ENCODE measurements around the gene SOX18.

Gene SOX18

DNA sequence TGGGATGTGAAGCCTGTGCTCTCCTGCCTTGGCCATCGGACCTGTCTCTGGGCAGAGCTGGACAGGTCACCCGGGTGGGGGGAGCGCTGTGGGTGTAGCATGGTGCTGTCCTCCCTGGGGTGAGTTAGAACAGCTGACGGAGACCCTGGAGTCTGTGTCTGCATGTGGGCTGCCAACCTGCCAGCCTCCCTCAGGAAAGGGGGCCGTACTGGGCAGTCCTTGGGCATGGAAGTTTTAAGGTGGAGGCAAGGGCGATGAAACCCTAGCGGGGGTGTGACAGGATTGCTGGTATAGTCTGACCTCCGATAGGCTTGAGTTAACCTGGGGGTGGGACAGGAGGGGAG lies 2.4 kb downstream of the SOX18 start:
- no peak overlapping the region for H3K27ac ChIP-seq (ENCODE audit: low read depth, low read length)
- H3K79me1 ChIP-seq (ENCODE audit: low read length), result peaks cover 3% of the 10 kb centered on the region
- H4K12ac ChIP-seq (ENCODE audit: low read depth, low read length), result no peak overlapping the region
- peaks cover 3% of the 10 kb centered on the region for H3K79me2 ChIP-seq (ENCODE audit: control insufficient read depth, insufficient read depth, low read length, poor library complexity)
- no peak overlapping the region for H3K18ac ChIP-seq (ENCODE audit: low read length)
- no peak overlapping the region for H3K4ac ChIP-seq (ENCODE audit: low read depth, low read length)
- no peak overlapping the region for H2BK120ac ChIP-seq (ENCODE audit: insufficient read depth, low read length, poor library complexity)
- no peak overlapping the region for H2BK5ac ChIP-seq (ENCODE audit: low read depth, low read length, poor library complexity)
- no peak overlapping the region for H4K8ac ChIP-seq (ENCODE audit: low read depth, low read length)
- H3K36me3 ChIP-seq (ENCODE audit: control insufficient read depth in 1 of 2, insufficient read depth in 2 of 2, low read length in 2 of 2), result no peaks in the 10 kb centered on the region
- no peak overlapping the region for H3K14ac ChIP-seq (ENCODE audit: low read length)
- no peak overlapping the region for H3K23ac ChIP-seq (ENCODE audit: low read length)
- no peak overlapping the region for H3K4me3 ChIP-seq (ENCODE audit: low read depth, low read length)
- H4K91ac ChIP-seq (ENCODE audit: low read depth, low read length), result no peak overlapping the region
- no peak overlapping the region for H2AK5ac ChIP-seq (ENCODE audit: low read length)
- peaks cover 40% of the 10 kb centered on the region for H3K27me3 ChIP-seq (ENCODE audit: insufficient read depth, low read length)
- H2BK12ac ChIP-seq (ENCODE audit: low read length), result no peak overlapping the region
- DNase-seq, result no peak
- no peak overlapping the region for H3K4me2 ChIP-seq (ENCODE audit: low read length)
- peaks cover 0 to 18% of the 10 kb centered on the region in 2 experiments for H3K4me1 ChIP-seq (ENCODE audit: control insufficient read depth in 1 of 2, insufficient read depth in 2 of 2, low read length in 2 of 2)
- H2AFZ ChIP-seq (ENCODE audit: insufficient read depth, low read length, poor library complexity), result no peak overlapping the region
- H3K9ac ChIP-seq (ENCODE audit: low read length), result no peak overlapping the region
- WGBS (ENCODE audit: extremely low coverage, insufficient coverage, insufficient read length), result no CpG with 5 or more reads among the region's 8 CpGs
- no peaks in the 10 kb centered on the region for H3K9me3 ChIP-seq (ENCODE audit: insufficient read depth, low read depth, low read length)

DNA sequence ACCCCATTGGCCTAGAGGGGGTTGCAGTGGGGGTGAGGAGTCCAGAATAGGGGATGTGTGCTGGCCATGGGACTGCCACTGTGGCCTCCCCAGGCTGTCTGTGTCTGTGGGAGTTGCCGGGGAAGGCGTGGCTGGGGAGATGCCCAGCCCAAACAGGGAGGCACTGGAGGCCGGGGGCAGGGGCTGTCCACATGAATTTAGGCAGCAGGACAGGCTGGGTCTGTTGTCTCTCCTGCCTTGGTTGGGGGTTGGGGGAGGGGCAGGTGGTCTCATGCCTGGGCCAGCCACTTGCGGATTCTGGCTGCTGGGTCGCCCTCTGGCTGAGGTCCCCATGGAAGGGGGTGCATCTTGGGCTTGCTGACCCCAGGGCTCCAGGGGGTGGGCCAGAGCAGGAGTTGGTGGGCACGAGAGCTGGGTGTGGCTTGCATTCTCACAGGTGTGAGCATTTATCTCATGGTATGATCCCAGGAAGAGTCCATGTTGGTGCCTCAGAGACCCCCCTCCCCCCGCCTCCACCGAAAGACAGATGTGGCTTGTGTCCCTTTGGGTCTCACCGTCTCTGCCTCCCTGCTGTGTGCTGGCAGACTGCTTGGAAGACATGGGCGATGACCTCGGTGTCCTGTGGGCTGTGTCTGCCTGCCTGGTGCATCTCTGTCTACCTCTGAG lies 4.0 kb downstream of the SOX18 start:
- H3K4me2 ChIP-seq (ENCODE audit: low read length), result no peak overlapping the region
- peaks cover 3% of the 10 kb centered on the region for H3K79me2 ChIP-seq (ENCODE audit: control insufficient read depth, insufficient read depth, low read length, poor library complexity)
- H3K4me3 ChIP-seq (ENCODE audit: low read depth, low read length), result no peak overlapping the region
- H3K14ac ChIP-seq (ENCODE audit: low read length), result no peak overlapping the region
- H3K18ac ChIP-seq (ENCODE audit: low read length), result no peak overlapping the region
- H2AFZ ChIP-seq (ENCODE audit: insufficient read depth, low read length, poor library complexity), result no peak overlapping the region
- H3K9ac ChIP-seq (ENCODE audit: low read length), result no peak overlapping the region
- H3K27me3 ChIP-seq (ENCODE audit: insufficient read depth, low read length), result peaks cover 39% of the 10 kb centered on the region
- H2BK12ac ChIP-seq (ENCODE audit: low read length), result no peak overlapping the region
- H3K36me3 ChIP-seq (ENCODE audit: control insufficient read depth in 1 of 2, insufficient read depth in 2 of 2, low read length in 2 of 2), result no peaks in the 10 kb centered on the region
- no peak overlapping the region for H4K91ac ChIP-seq (ENCODE audit: low read depth, low read length)
- no peak overlapping the region for H3K4ac ChIP-seq (ENCODE audit: low read depth, low read length)
- no peak overlapping the region for H3K23ac ChIP-seq (ENCODE audit: low read length)
- H3K27ac ChIP-seq (ENCODE audit: low read depth, low read length), result no peak overlapping the region
- H4K8ac ChIP-seq (ENCODE audit: low read depth, low read length), result no peak overlapping the region
- no CpG with 5 or more reads among the region's 11 CpGs for WGBS (ENCODE audit: extremely low coverage, insufficient coverage, insufficient read length)
- no peak overlapping the region for H4K12ac ChIP-seq (ENCODE audit: low read depth, low read length)
- H2AK5ac ChIP-seq (ENCODE audit: low read length), result no peak overlapping the region
- no peak overlapping the region for H2BK120ac ChIP-seq (ENCODE audit: insufficient read depth, low read length, poor library complexity)
- no peaks in the 10 kb centered on the region for H3K9me3 ChIP-seq (ENCODE audit: insufficient read depth, low read depth, low read length)
- H2BK5ac ChIP-seq (ENCODE audit: low read depth, low read length, poor library complexity), result no peak overlapping the region
- H3K79me1 ChIP-seq (ENCODE audit: low read length), result peaks cover 3% of the 10 kb centered on the region
- peaks cover 0 to 21% of the 10 kb centered on the region in 2 experiments for H3K4me1 ChIP-seq (ENCODE audit: control insufficient read depth in 1 of 2, insufficient read depth in 2 of 2, low read length in 2 of 2)
- DNase-seq, result no peak

DNA sequence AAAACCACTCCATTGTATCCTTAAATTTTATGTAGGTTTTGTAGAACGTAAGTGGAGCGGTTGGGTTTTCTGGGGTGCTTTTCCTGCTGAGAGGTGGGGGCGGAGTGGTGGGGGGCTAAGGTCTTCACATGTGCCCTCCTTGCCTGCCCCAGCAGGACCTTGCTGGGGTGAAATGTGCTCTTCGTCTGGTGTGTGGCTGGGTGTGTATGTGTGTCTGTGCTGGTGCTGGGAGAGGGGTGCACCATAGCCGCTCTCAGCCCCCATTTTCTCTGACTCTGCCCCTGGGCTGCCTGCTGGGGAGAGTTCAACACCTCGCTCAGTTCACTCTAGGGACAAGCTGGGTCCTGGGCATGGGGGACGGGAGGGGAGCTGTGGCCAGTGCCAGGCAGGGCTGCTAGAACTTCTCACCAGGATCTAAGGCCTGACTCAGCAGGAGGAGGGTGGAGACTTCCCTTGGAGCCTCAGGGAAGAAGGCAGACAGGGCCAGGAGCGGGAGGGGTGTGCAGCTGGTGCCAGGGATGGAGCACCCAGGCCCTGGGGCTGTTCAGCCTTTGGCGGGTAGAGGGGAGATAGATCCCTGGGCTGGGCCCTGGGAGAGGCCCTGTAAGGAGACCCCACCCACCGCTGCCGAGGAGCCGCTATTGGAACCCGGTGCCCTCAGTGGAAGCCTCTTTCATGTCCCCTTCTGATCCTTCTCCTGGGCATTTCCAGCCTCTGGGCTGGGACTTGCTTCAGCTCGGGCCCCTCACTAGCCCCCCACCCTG lies 4.8 kb downstream of the SOX18 start:
- Histone ChIP-seq H3K79me1 (ENCODE audit: low read length) (peaks cover 3% of the 10 kb centered on the region), H4K91ac (ENCODE audit: low read depth, low read length) (no peak overlapping the region), H3K14ac (ENCODE audit: low read length) (no peak overlapping the region), H4K8ac (ENCODE audit: low read depth, low read length) (no peak overlapping the region), H3K4ac (ENCODE audit: low read depth, low read length) (no peak overlapping the region), H2AFZ (ENCODE audit: insufficient read depth, low read length, poor library complexity) (no peak overlapping the region), H3K4me3 (ENCODE audit: low read depth, low read length) (no peak overlapping the region), H2BK5ac (ENCODE audit: low read depth, low read length, poor library complexity) (no peak overlapping the region), H3K27me3 (ENCODE audit: insufficient read depth, low read length) (peaks cover 31% of the 10 kb centered on the region), H3K18ac (ENCODE audit: low read length) (no peak overlapping the region), H3K4me2 (ENCODE audit: low read length) (no peak overlapping the region), H4K12ac (ENCODE audit: low read depth, low read length) (no peak overlapping the region), H3K9me3 (ENCODE audit: insufficient read depth, low read depth, low read length) (no peaks in the 10 kb centered on the region), H3K36me3 (ENCODE audit: control insufficient read depth in 1 of 2, insufficient read depth in 2 of 2, low read length in 2 of 2) (no peaks in the 10 kb centered on the region), H3K79me2 (ENCODE audit: control insufficient read depth, insufficient read depth, low read length, poor library complexity) (peaks cover 3% of the 10 kb centered on the region), H3K27ac (ENCODE audit: low read depth, low read length) (no peak overlapping the region), H2AK5ac (ENCODE audit: low read length) (no peak overlapping the region), H3K4me1 (ENCODE audit: control insufficient read depth in 1 of 2, insufficient read depth in 2 of 2, low read length in 2 of 2) (peaks cover 0 to 21% of the 10 kb centered on the region in 2 experiments), H2BK120ac (ENCODE audit: insufficient read depth, low read length, poor library complexity) (no peak overlapping the region), H3K23ac (ENCODE audit: low read length) (no peak overlapping the region), H3K9ac (ENCODE audit: low read length) (no peak overlapping the region), H2BK12ac (ENCODE audit: low read length) (no peak overlapping the region)
- whole genome bisulfite sequencing (ENCODE audit: extremely low coverage, insufficient coverage, insufficient read length), result no CpG with 5 or more reads among the region's 14 CpGs
- DNase-seq, result peak in 1 of 2 donors; percentile 21

DNA sequence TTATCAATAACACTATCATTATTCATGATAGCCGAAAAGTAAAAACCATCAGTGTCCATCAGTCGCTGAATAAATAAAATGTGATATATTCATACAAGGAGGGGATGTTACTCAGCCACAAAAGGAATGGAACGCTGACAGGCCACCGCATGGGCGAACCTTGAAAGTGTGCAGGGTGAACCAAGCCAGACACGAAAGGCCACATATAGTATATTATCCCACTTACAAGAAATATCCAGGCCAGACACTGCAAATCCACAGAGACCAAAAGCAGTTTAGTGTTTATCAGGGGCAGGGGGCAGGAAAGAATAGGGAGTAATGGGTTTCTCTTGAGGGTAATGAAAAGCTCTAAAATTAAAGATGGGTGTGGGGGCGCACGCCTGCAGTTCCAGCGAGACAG lies 5.7 kb downstream of the SOX18 start:
- H3K36me3 ChIP-seq (ENCODE audit: control insufficient read depth in 1 of 2, insufficient read depth in 2 of 2, low read length in 2 of 2), result no peaks in the 10 kb centered on the region
- H3K27ac ChIP-seq (ENCODE audit: low read depth, low read length), result no peak overlapping the region
- no peak overlapping the region for H4K12ac ChIP-seq (ENCODE audit: low read depth, low read length)
- H3K4me1 ChIP-seq (ENCODE audit: control insufficient read depth in 1 of 2, insufficient read depth in 2 of 2, low read length in 2 of 2), result peaks cover 0 to 24% of the 10 kb centered on the region in 2 experiments
- H2BK120ac ChIP-seq (ENCODE audit: insufficient read depth, low read length, poor library complexity), result no peak overlapping the region
- 100% methylated on average over 1 of the region's 9 CpGs for WGBS (ENCODE audit: extremely low coverage, insufficient coverage, insufficient read length)
- no peak overlapping the region for H3K18ac ChIP-seq (ENCODE audit: low read length)
- H3K79me2 ChIP-seq (ENCODE audit: control insufficient read depth, insufficient read depth, low read length, poor library complexity), result peaks cover 3% of the 10 kb centered on the region
- H3K4ac ChIP-seq (ENCODE audit: low read depth, low read length), result no peak overlapping the region
- no peak overlapping the region for H3K4me2 ChIP-seq (ENCODE audit: low read length)
- H3K9me3 ChIP-seq (ENCODE audit: insufficient read depth, low read depth, low read length), result no peaks in the 10 kb centered on the region
- H2BK5ac ChIP-seq (ENCODE audit: low read depth, low read length, poor library complexity), result no peak overlapping the region
- H3K4me3 ChIP-seq (ENCODE audit: low read depth, low read length), result no peak overlapping the region
- no peak overlapping the region for H3K9ac ChIP-seq (ENCODE audit: low read length)
- no peak overlapping the region for H4K8ac ChIP-seq (ENCODE audit: low read depth, low read length)
- H2AFZ ChIP-seq (ENCODE audit: insufficient read depth, low read length, poor library complexity), result no peak overlapping the region
- DNase-seq, result no peak
- H3K14ac ChIP-seq (ENCODE audit: low read length), result no peak overlapping the region
- no peak overlapping the region for H2AK5ac ChIP-seq (ENCODE audit: low read length)
- H3K27me3 ChIP-seq (ENCODE audit: insufficient read depth, low read length), result peaks cover 24% of the 10 kb centered on the region
- H4K91ac ChIP-seq (ENCODE audit: low read depth, low read length), result no peak overlapping the region
- H3K23ac ChIP-seq (ENCODE audit: low read length), result no peak overlapping the region
- H3K79me1 ChIP-seq (ENCODE audit: low read length), result peaks cover 4% of the 10 kb centered on the region
- no peak overlapping the region for H2BK12ac ChIP-seq (ENCODE audit: low read length)

Data from trophoblast cell (in vitro differentiated cells and primary cell).